IMR-90 (cell line): ENCODE results near the gene TOGARAM1. TPM values are rescaled to one million over a fixed set of nuclear protein-coding genes. Genes with fewer than 3 reads are reported as not detected.
A peak's percentile ranks its signal among the peaks of the same experiment; 100 is the strongest.

Experiments used
- ATAC-seq: fragments of 200-7000 bp; cut with Tn5 transposase; 2 replicates; pipeline ENCODE4 v1.9.1; 2020; ENCODE audit warnings: low read depth, mild to moderate bottlenecking, moderate library complexity
- BruUV-seq: library from RNA; stranded (reverse); fragments of 400-500 nt; replicated peaks from 2 replicates; lab custom pipeline; 2021; lab: Mats Ljungman, UMichigan
- CTCF ChIA-PET: fragments of 300-600 bp; formaldehyde crosslinking; extraction: SDS; loops from one replicate; lab custom pipeline; 2021; ENCODE audit warnings: antibody characterized with exemption; lab: Yijun Ruan, JAX
- POLR2A ChIA-PET: fragments of 300-600 bp; sonication (Branson Sonifier 250); formaldehyde crosslinking; loops from one replicate; lab custom pipeline; 2022; ENCODE audit warnings: antibody characterized with exemption; ENCODE audit not compliant: unreplicated experiment; lab: Charles Lee
- DNase-seq: peaks from one replicate; pipeline ENCODE4 v3.0.0; 2013
- H2AFZ ChIP-seq: replicated peaks from 2 replicates; pipeline ENCODE3; 2013; ENCODE audit warnings: low read length, mild to moderate bottlenecking; ENCODE audit not compliant: poor library complexity
- H2AK5ac ChIP-seq: 2 replicates; pipeline ENCODE4 v1.6.1; 2013; ENCODE audit warnings: low read depth, low read length, inconsistent platforms
- H2AK9ac ChIP-seq: replicated peaks from 2 replicates; pipeline ENCODE3; 2013; ENCODE audit warnings: mild to moderate bottlenecking, low read depth, low read length, moderate library complexity; ENCODE audit not compliant: poor library complexity
- H2BK120ac ChIP-seq: 2 replicates; pipeline ENCODE4 v1.6.1; 2013; ENCODE audit warnings: low read depth, low read length, inconsistent platforms
- H2BK15ac ChIP-seq: 3 replicates; pipeline ENCODE4 v1.6.1; 2013; ENCODE audit warnings: low read depth, low read length, inconsistent platforms
- H2BK20ac ChIP-seq: 2 replicates; pipeline ENCODE4 v1.6.1; 2013; ENCODE audit warnings: low read depth, mild to moderate bottlenecking, inconsistent platforms, low read length, moderate library complexity
- H2BK5ac ChIP-seq: 2 replicates; pipeline ENCODE4 v1.6.1; 2013; ENCODE audit warnings: mild to moderate bottlenecking, low read depth, low read length, inconsistent platforms; ENCODE audit not compliant: poor library complexity, severe bottlenecking
- H3K14ac ChIP-seq: replicated peaks from 2 replicates; pipeline ENCODE4 v1.6.1; 2013; ENCODE audit warnings: low read depth, low read length, inconsistent platforms
- H3K18ac ChIP-seq: 2 replicates; pipeline ENCODE4 v1.6.1; 2013; ENCODE audit warnings: low read depth, low read length, control low read depth
- H3K23ac ChIP-seq: 2 replicates; pipeline ENCODE4 v1.6.1; 2013; ENCODE audit warnings: low read depth, low read length, inconsistent platforms
- H3K27ac ChIP-seq: 2 replicates; pipeline ENCODE4 v1.5.1; 2013; ENCODE audit warnings: mild to moderate bottlenecking, control low read depth, low read length; ENCODE audit not compliant: insufficient read depth
- H3K27me3 ChIP-seq: 2 replicates; pipeline ENCODE4 v1.6.1; 2013; ENCODE audit warnings: low read length; ENCODE audit not compliant: control insufficient read depth, insufficient read depth
- H3K36me3 ChIP-seq: 2 replicates; pipeline ENCODE4 v1.6.1; 2013; ENCODE audit warnings: low read length, mixed read lengths; ENCODE audit not compliant: control insufficient read depth, insufficient read depth
- H3K4ac ChIP-seq: 2 replicates; pipeline ENCODE4 v1.6.1; 2013; ENCODE audit warnings: low read depth, low read length, inconsistent platforms
- H3K4me1 ChIP-seq: 2 replicates; pipeline ENCODE4 v1.6.1; 2013; ENCODE audit warnings: low read length, mixed read lengths; ENCODE audit not compliant: control insufficient read depth, insufficient read depth
- H3K4me2 ChIP-seq: 2 replicates; pipeline ENCODE4 v1.6.1; 2013; ENCODE audit warnings: low read depth, mild to moderate bottlenecking, control low read depth, low read length, moderate library complexity
- H3K4me3 ChIP-seq: 2 replicates; pipeline ENCODE4 v1.5.1; 2013; ENCODE audit warnings: low read depth, mild to moderate bottlenecking, control low read depth, low read length, moderate library complexity; ENCODE audit not compliant: insufficient read depth
- H3K56ac ChIP-seq: 2 replicates; pipeline ENCODE4 v1.6.1; 2013; ENCODE audit warnings: low read length, inconsistent platforms; ENCODE audit not compliant: insufficient read depth; ENCODE audit errors: extremely low read depth
- H3K79me1 ChIP-seq, 2 experiments: 2 replicates each; pipeline ENCODE4 v1.6.1; 2013; ENCODE audit warnings: low read length in 2 of 2, inconsistent platforms in 1 of 2, low read depth in 1 of 2
- H3K9ac ChIP-seq: 2 replicates; pipeline ENCODE4 v1.6.1; 2013; ENCODE audit warnings: low read depth, low read length, control low read depth
- H3K9me1 ChIP-seq: 2 replicates; pipeline ENCODE4 v1.6.1; 2013; ENCODE audit warnings: low read length, inconsistent platforms; ENCODE audit not compliant: insufficient read depth
- H3K9me3 ChIP-seq: 2 replicates; pipeline ENCODE4 v1.6.1; 2013; ENCODE audit warnings: low read length; ENCODE audit not compliant: control insufficient read depth, insufficient read depth
- H4K20me1 ChIP-seq: 2 replicates; pipeline ENCODE4 v1.6.1; 2013; ENCODE audit warnings: low read length, inconsistent platforms; ENCODE audit not compliant: insufficient read depth
- H4K5ac ChIP-seq: 2 replicates; pipeline ENCODE4 v1.6.1; 2013; ENCODE audit warnings: mild to moderate bottlenecking, low read depth, low read length, control low read depth
- H4K8ac ChIP-seq, 2 experiments: 2 replicates each; pipeline ENCODE4 v1.6.1; 2013; ENCODE audit warnings: low read depth in 2 of 2, low read length in 2 of 2, control low read depth in 1 of 2, inconsistent platforms in 1 of 2
- H4K91ac ChIP-seq: 2 replicates; pipeline ENCODE4 v1.6.1; 2013; ENCODE audit warnings: low read depth, low read length, inconsistent platforms; ENCODE audit not compliant: insufficient read depth
- BHLHE40 ChIP-seq: fragments of 150-350 bp; IDR thresholded peaks from 2 replicates; pipeline ENCODE4 v1.6.1; 2016; ENCODE audit warnings: mild to moderate bottlenecking, low read depth, low read length
- CEBPB ChIP-seq: IDR thresholded peaks from 2 replicates; pipeline ENCODE4 v1.6.1; 2012; ENCODE audit warnings: low read depth, low read length, improper control_type of control experiment
- CHD1 ChIP-seq: IDR thresholded peaks from 2 replicates; pipeline ENCODE4 v1.6.1; 2012; ENCODE audit warnings: low read depth, low read length, improper control_type of control experiment
- CTCF ChIP-seq: conservative IDR thresholded peaks from 2 replicates; pipeline ENCODE4 v1.5.1; 2012; ENCODE audit warnings: mild to moderate bottlenecking, low read depth, low read length, improper control_type of control experiment
- FOS ChIP-seq: fragments of 150-350 bp; IDR thresholded peaks from 2 replicates; pipeline ENCODE4 v1.6.1; 2016; ENCODE audit warnings: low read depth, low read length
- MAFK ChIP-seq: IDR thresholded peaks from 2 replicates; pipeline ENCODE4 v1.6.1; 2012; ENCODE audit warnings: low read depth, low read length, improper control_type of control experiment
- MAZ ChIP-seq: IDR thresholded peaks from 2 replicates; pipeline ENCODE4 v1.6.1; 2012; ENCODE audit warnings: low read depth, mild to moderate bottlenecking, low read length, improper control_type of control experiment, moderate library complexity, borderline replicate concordance
- MXI1 ChIP-seq: IDR thresholded peaks from 2 replicates; pipeline ENCODE4 v1.6.1; 2012; ENCODE audit warnings: low read depth, mild to moderate bottlenecking, low read length, moderate library complexity, borderline replicate concordance
- NFE2L2 ChIP-seq: fragments of 150-350 bp; IDR thresholded peaks from 2 replicates; pipeline ENCODE4 v1.6.1; 2016; ENCODE audit warnings: low read depth, mild to moderate bottlenecking, low read length
- POLR2A ChIP-seq: IDR thresholded peaks from 2 replicates; pipeline ENCODE4 v1.6.1; 2012; ENCODE audit warnings: mild to moderate bottlenecking, low read depth, low read length
- RAD21 ChIP-seq: IDR thresholded peaks from 2 replicates; pipeline ENCODE4 v1.6.1; 2012; ENCODE audit warnings: low read length, improper control_type of control experiment
- RCOR1 ChIP-seq: IDR thresholded peaks from 2 replicates; pipeline ENCODE4 v1.6.1; 2012; ENCODE audit warnings: mild to moderate bottlenecking, low read length, improper control_type of control experiment; ENCODE audit not compliant: insufficient replicate concordance
- RFX5 ChIP-seq: IDR thresholded peaks from 2 replicates; pipeline ENCODE4 v1.8.0; 2012; ENCODE audit warnings: low read depth, mild to moderate bottlenecking, low read length, moderate library complexity
- SMC3 ChIP-seq: fragments of 150-350 bp; IDR thresholded peaks from 2 replicates; pipeline ENCODE4 v1.6.1; 2016; ENCODE audit warnings: low read depth, mild to moderate bottlenecking, antibody characterized with exemption, low read length, moderate library complexity
- USF2 ChIP-seq: fragments of 150-350 bp; IDR thresholded peaks from 2 replicates; pipeline ENCODE4 v1.6.1; 2017; ENCODE audit warnings: mild to moderate bottlenecking, antibody characterized with exemption, low read length, low read depth
- WGBS, 2 experiments: methylation state at CpG; one replicate each; pipeline versions ENCODE4 v1.1.5 to v1.1.7; 2013; ENCODE audit warnings: missing lambda C conversion rate in 2 of 2; ENCODE audit not compliant: insufficient read length in 1 of 2; ENCODE audit errors: extremely low coverage in 2 of 2; 5-methylcytosine and 5-hydroxymethylcytosine counted together
- dilution Hi-C: fragments of 300-500 bp; cut with HindIII; formaldehyde crosslinking; loops from one replicate; pipeline ENCODE4 v1.14.3; 2018; ENCODE audit warnings: low sequenced_read_pairs; ENCODE audit not compliant: unreplicated experiment
- in situ Hi-C: fragments of 300-500 bp; cut with MboI; formaldehyde crosslinking; loops from 3 replicates; pipeline ENCODE4 v1.14.3; 2019; ENCODE audit warnings: low sequenced_read_pairs, inconsistent platforms, mixed read lengths
- intact Hi-C: fragments of 100-400 bp; cut with micrococcal nuclease; formaldehyde crosslinking; loops from 2 replicates; pipeline ENCODE4 v1.10.0; 2022
- polyA plus RNA-seq, 3 experiments: library from polyadenylated mRNA; depleted of rRNA; stranded (reverse); fragments of >200 nt; gene quantifications; 2 replicates each; pipeline ENCODE4 v1.2.3, GENCODE V29; 2012; ENCODE audit warnings: low replicate concordance in 1 of 3
- total RNA-seq: library from RNA; depleted of rRNA; stranded (reverse); fragments of >200 nt; gene quantifications from 2 replicates; pipeline ENCODE4 v1.2.3, GENCODE V29; 2012
- TF ChIP-seq, protein P1 (sequence below): fragments of 150-350 bp; IDR thresholded peaks from 2 replicates; pipeline ENCODE4 v1.6.1; 2016; ENCODE audit warnings: low read depth, mild to moderate bottlenecking, low read length, moderate library complexity, borderline replicate concordance

TOGARAM1 gene
- total and polyA plus RNA-seq, 2 of the 4 experiments (the other 2 are of a cell fraction): 3.1 to 13.4 TPM

GRCh38 chr14:44945264-44945663, 16.7 kb upstream of the TOGARAM1 start:
- POLR2A ChIA-PET: no interaction called here

More at GRCh38 chr14:44945264-44945663, 16.7 kb upstream of the TOGARAM1 start:
- Histone ChIP-seq H4K91ac (no peak overlapping the region), H3K27ac (peak overlapping the region; percentile 45; the same call in 1 of the 2 replicates), H3K56ac (no peak overlapping the region), H3K36me3 (peaks cover 11% of the 10 kb centered on the region), H3K9ac (no peak overlapping the region), H2AK9ac (no peak overlapping the region), H3K4ac (no peak overlapping the region), H2BK15ac (no peak overlapping the region), H3K23ac (no peak overlapping the region), H2BK5ac (no peak overlapping the region), H3K27me3 (no peaks in the 10 kb centered on the region), H2AFZ (no peak overlapping the region), H3K4me3 (no peak overlapping the region), H3K18ac (no peak overlapping the region), H4K8ac (no peak overlapping the region), H3K4me1 (peaks cover 3% of the 10 kb centered on the region; the same call in 1 of the 2 replicates), H3K79me1 (peaks cover 2 to 13% of the 10 kb centered on the region in 2 experiments; a peak in 2 of 4 replicates), H2AK5ac (no peak overlapping the region), H3K14ac (no peak overlapping the region), H2BK20ac (no peak overlapping the region), H3K9me1 (no peaks in the 10 kb centered on the region), H2BK120ac (no peak overlapping the region), H4K20me1 (peaks cover 4% of the 10 kb centered on the region; the same call in 1 of the 2 replicates), H3K4me2 (no peak overlapping the region), H3K9me3 (peaks cover 4% of the 10 kb centered on the region), H4K5ac (no peak overlapping the region)
- WGBS, 2 experiments: 92% methylated on average over 2 of the region's 4 CpGs; no CpG with 5 or more reads in 1 of the 2 experiments
- ATAC-seq (peak; percentile 68), DNase-seq (peak; percentile 88)
- dilution Hi-C loops (no loop called here), intact Hi-C loops (no loop called here), in situ Hi-C loops (no loop called here)
- BruUV-seq: TSS peak; percentile 45
- TF ChIP-seq MAZ (no peak), RCOR1 (no peak), SMC3 (no peak), POLR2A (no peak), RAD21 (no peak), CHD1 (no peak), RFX5 (no peak), USF2 (no peak), CEBPB (no peak), MAFK (no peak), FOS (no peak), CTCF (no peak), NFE2L2 (no peak), BHLHE40 (no peak), MXI1 (no peak)
- TF ChIP-seq, protein P1, sequence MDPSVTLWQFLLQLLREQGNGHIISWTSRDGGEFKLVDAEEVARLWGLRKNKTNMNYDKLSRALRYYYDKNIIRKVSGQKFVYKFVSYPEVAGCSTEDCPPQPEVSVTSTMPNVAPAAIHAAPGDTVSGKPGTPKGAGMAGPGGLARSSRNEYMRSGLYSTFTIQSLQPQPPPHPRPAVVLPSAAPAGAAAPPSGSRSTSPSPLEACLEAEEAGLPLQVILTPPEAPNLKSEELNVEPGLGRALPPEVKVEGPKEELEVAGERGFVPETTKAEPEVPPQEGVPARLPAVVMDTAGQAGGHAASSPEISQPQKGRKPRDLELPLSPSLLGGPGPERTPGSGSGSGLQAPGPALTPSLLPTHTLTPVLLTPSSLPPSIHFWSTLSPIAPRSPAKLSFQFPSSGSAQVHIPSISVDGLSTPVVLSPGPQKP: no peak
- CTCF ChIA-PET: interaction anchor here (0.9 to 1.0 kb wide), 2 partner anchors 12 to 14 kb away, joined by 3 read pairs; no protein-coding TSS in a partner anchor
